ENCODE data around the gene MBD4.

DNA sequence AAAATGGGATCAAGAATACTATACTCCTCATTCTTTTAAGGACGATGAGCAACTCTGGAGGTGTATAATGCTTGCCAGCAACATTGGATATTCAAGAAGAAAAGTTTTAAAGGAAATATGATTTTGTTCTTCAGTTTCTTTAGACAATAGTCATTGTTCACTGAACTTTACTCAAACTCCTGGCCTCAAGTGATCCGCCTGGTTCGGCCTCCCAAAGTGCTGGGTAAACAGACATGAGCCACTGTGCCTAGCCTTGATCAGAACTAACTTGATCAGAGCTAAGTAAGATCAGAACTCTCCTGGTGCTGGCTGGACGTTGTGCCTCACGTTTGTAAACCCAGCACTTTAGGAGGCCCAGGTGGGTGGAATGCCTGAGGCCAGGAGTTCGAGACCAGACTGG, 23.9 kb downstream of the MBD4 start:
- TF ChIP-seq, protein P1, sequence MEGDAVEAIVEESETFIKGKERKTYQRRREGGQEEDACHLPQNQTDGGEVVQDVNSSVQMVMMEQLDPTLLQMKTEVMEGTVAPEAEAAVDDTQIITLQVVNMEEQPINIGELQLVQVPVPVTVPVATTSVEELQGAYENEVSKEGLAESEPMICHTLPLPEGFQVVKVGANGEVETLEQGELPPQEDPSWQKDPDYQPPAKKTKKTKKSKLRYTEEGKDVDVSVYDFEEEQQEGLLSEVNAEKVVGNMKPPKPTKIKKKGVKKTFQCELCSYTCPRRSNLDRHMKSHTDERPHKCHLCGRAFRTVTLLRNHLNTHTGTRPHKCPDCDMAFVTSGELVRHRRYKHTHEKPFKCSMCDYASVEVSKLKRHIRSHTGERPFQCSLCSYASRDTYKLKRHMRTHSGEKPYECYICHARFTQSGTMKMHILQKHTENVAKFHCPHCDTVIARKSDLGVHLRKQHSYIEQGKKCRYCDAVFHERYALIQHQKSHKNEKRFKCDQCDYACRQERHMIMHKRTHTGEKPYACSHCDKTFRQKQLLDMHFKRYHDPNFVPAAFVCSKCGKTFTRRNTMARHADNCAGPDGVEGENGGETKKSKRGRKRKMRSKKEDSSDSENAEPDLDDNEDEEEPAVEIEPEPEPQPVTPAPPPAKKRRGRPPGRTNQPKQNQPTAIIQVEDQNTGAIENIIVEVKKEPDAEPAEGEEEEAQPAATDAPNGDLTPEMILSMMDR (IDR thresholded peaks at IDR 0.05), result no peak
- no peak for TF ChIP-seq POLR2A (IDR thresholded peaks at IDR 0.05)

All from thyroid gland (tissue), 4 donors.